Natural killer cell treated with Interleukin-12 subunit alpha and Interleukin-12 subunit beta and Interleukin-15 and Interleukin-18, amount 100 ng/mL, for 72 hours (primary cell): ENCODE results near the gene TAC3. TPM values are rescaled to one million over a fixed set of nuclear protein-coding genes. Genes with fewer than 3 reads are reported as not detected.
"Not testable (repeated sequence)": the region's sequence is repeated elsewhere in the genome, so short reads cannot be mapped to it uniquely, and the experiment has no call there.

Experiments used
- ATAC-seq, 2 donors: fragments of 150-1000 bp; cut with Tn5 transposase in 1 of 2; sonication (Bioruptor Pico), chemical (Tn5 transposase) in 1 of 2; 2 replicates each; pipeline ENCODE4 v1.10.0; 2021
- DNase-seq: peaks from one replicate; pipeline ENCODE4 v3.0.0; 2022; ENCODE audit warnings: low spot score
- H3K27ac Mint-ChIP-seq, 2 donors: 1 replicate in 1 of 2; 2 replicates in 1 of 2; pipeline ENCODE4 v1.8.0; 2022; ENCODE audit warnings: mixed read lengths in 2 of 2, mild to moderate bottlenecking in 1 of 2, moderate library complexity in 1 of 2
- H3K27me3 Mint-ChIP-seq, 2 donors: 1 replicate in 1 of 2; 2 replicates in 1 of 2; pipeline ENCODE4 v1.8.0; 2022; ENCODE audit warnings: mixed read lengths in 2 of 2
- H3K36me3 Mint-ChIP-seq: one replicate; pipeline ENCODE4 v1.8.0; 2022; ENCODE audit warnings: mixed read lengths
- H3K4me1 Mint-ChIP-seq, 2 donors: 1 replicate in 1 of 2; 2 replicates in 1 of 2; pipeline ENCODE4 v1.8.0; 2022; ENCODE audit warnings: low read depth in 2 of 2, mixed read lengths in 2 of 2, mild to moderate bottlenecking in 1 of 2
- H3K4me3 Mint-ChIP-seq: one replicate; pipeline ENCODE4 v1.8.0; 2022; ENCODE audit warnings: mixed read lengths
- H3K9me3 Mint-ChIP-seq: 2 replicates; pipeline ENCODE4 v1.8.0; 2022; ENCODE audit warnings: mixed read lengths
- total RNA-seq, 2 donors: library from RNA; stranded (reverse); gene quantifications; one replicate each; pipeline ENCODE4 v1.2.3, GENCODE V29; 2022

Gene TAC3
- total RNA-seq, 2 donors from 2014 or later, result 0.45 TPM; not detected in 1

DNA sequence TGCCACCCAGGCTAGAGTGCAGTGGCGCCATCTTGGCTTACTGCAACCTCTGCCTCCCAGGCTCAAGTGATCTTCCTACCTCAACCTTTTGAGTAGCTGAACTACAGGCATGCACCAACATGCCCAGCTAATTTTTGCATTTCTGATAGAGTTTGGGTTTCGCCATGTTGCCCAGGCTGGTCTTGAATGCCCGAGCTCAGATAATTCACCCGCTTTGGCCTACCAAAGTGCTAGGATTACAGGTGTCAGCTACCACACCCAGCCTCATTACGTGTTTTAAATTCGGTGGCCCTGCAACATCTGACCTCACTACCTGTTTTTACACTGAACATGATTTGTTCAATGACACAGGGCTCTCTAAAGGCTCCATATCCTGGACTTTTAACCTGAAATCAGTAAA, 36.1 kb downstream of the TAC3 start:
- DNase-seq, result no peak
- Mint-ChIP-seq H3K9me3 (no peaks in the 10 kb centered on the region), H3K4me1 (no peaks in the 10 kb centered on the region), H3K36me3 (no peaks in the 10 kb centered on the region), H3K27ac (no peak overlapping the region), H3K27me3 (no peaks in the 10 kb centered on the region), H3K4me3 (no peak overlapping the region)
- ATAC-seq, result no peak

GRCh38 chr12:56979628-56980027, 36.7 kb downstream of the TAC3 start:
- Mint-ChIP-seq H3K36me3 (no peaks in the 10 kb centered on the region), H3K27ac (no peak overlapping the region), H3K27me3 (no peaks in the 10 kb centered on the region), H3K4me1 (no peaks in the 10 kb centered on the region), H3K4me3 (no peak overlapping the region), H3K9me3 (no peaks in the 10 kb centered on the region)
- ATAC-seq (no peak), DNase-seq (no peak)

GRCh38 chr12:56978397-56979138, 37.8 kb downstream of the TAC3 start:
- ATAC-seq, result no peak
- Mint-ChIP-seq H3K27ac (no peak overlapping the region), H3K36me3 (no peaks in the 10 kb centered on the region), H3K4me3 (no peak overlapping the region), H3K9me3 (no peaks in the 10 kb centered on the region), H3K27me3 (no peaks in the 10 kb centered on the region), H3K4me1 (no peaks in the 10 kb centered on the region)
- no peak for DNase-seq

DNA sequence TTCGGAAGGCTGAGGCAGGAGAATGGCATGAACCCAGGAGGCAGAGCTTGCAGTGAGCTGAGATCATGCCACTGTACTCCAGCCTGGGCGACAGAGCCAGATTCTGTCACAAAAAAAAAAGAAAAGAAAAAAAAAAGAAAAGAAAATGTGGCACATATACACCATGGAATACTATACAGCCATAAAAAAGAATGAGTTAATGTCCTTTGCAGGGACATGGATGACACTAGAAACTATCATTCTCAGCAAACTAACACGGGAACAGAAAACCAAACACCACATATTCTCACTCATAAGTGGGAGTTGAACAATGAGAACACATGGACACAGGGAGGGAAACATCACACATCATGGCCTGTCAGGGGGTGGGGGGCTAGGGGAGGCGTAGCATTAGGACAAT, 39.0 kb downstream of the TAC3 start:
- ATAC-seq, H3K9me3 Mint-ChIP-seq, H3K27me3 Mint-ChIP-seq, DNase-seq, H3K27ac Mint-ChIP-seq, H3K36me3 Mint-ChIP-seq, H3K4me1 Mint-ChIP-seq, H3K4me3 Mint-ChIP-seq: not testable (repeated sequence)

DNA sequence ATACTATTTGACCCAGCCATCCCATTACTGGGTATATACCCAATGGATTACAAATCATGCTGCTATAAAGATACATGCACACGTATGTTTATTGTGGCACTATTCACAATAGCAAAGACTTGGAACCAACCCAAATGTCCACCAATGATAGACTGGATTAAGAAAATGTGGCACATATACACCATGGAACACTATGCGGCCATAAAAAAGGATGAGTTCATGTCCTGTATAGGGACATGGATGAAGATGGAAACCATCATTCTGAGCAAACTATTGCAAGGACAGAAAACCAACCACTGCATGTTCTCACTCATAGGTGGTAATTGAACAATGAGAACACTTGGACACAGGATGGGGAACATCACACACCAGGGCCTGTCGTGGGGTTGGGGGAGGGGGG, 42.1 kb downstream of the TAC3 start:
- not testable (repeated sequence) for H3K4me1 Mint-ChIP-seq

DNA sequence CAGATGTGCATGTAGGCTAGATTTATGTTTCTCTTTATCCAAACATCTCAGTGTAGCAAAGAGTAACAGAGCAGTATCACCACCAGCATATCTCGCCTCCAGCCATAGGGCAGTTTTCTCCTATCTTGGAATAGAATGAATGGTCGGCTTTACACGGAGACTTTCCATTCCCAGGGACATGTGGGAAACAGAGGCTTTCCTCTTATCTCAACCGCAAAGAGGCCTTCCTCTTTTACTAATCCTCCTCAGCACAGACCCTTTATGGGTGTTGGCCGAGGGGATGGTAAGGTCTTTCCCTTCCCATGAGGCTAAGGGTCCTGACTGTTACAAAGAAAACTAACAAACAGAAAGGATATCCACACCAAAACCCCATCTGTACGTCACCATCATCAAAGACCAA, 47.4 kb downstream of the TAC3 start:
- not testable (repeated sequence) for H3K27ac Mint-ChIP-seq, H3K9me3 Mint-ChIP-seq, H3K36me3 Mint-ChIP-seq, H3K4me1 Mint-ChIP-seq, H3K4me3 Mint-ChIP-seq, ATAC-seq, DNase-seq
- peaks cover 14 to 17% of the 10 kb centered on the region in 2 donors for H3K27me3 Mint-ChIP-seq

More for the DNA sequence above, 42.1 kb downstream of the TAC3 start:
- not testable (repeated sequence) for ATAC-seq, H3K9me3 Mint-ChIP-seq, DNase-seq, H3K36me3 Mint-ChIP-seq, H3K4me3 Mint-ChIP-seq, H3K27ac Mint-ChIP-seq
- peaks cover 12 to 17% of the 10 kb centered on the region in 2 donors for H3K27me3 Mint-ChIP-seq

DNA sequence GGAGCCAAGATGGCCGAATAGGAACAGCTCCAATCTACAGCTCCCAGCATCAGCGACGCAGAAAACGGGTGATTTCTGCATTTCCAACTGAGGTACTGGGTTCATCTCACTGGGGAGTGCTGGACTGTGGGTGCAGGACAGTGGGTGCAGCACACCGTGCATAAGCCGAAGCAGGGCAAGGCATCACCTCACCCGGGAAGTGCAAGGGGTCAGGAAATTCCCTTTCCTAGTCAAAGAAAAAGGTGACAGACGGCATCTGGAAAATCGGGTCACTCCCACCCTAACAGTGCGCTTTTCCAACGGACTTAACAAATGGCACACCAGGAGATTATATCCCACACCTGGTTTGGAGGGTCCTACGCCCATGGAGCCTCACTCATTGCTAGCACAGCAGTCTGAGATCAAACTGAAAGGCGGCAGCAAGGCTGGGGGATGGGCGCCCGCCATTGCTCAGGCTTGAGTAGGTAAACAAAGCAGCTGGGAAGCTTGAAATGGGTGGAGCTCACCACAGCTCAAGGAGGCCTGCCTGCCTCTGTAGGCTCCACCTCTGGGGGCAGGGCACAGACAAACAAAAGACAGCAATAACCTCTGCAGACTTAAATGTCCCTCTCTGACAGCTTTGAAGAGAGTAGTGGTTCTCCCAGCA, 50.2 kb downstream of the TAC3 start:
- not testable (repeated sequence) for H3K9me3 Mint-ChIP-seq, H3K4me3 Mint-ChIP-seq, H3K4me1 Mint-ChIP-seq, DNase-seq, H3K36me3 Mint-ChIP-seq, H3K27ac Mint-ChIP-seq, ATAC-seq
- peaks cover 9 to 14% of the 10 kb centered on the region in 2 donors for H3K27me3 Mint-ChIP-seq

GRCh38 chr12:56965124-56965523, 51.2 kb downstream of the TAC3 start:
- not testable (repeated sequence) for ATAC-seq, DNase-seq, H3K4me3 Mint-ChIP-seq, H3K4me1 Mint-ChIP-seq, H3K9me3 Mint-ChIP-seq, H3K27ac Mint-ChIP-seq, H3K36me3 Mint-ChIP-seq
- peaks cover 8 to 14% of the 10 kb centered on the region in 2 donors for H3K27me3 Mint-ChIP-seq

DNA sequence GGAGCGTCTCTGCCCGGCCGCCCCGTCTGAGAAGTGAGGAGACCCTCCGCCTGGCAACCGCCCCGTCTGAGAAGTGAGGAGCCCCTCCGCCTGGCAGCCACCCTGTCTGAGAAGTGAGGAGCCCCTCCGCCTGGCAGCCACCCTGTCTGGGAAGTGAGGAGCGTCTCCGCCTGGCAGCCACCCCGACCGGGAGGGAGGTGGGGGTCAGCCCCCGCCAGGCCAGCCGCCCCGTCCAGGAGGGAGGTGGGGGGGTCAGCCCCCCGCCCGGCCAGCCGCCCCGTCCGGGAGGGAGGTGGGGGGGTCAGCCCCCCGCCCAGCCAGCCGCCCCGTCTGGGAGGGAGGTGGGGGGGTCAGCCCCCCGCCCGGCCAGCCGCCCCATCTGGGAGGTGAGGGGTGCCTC, 52.8 kb downstream of the TAC3 start:
- ATAC-seq, H3K27me3 Mint-ChIP-seq, DNase-seq, H3K36me3 Mint-ChIP-seq, H3K27ac Mint-ChIP-seq, H3K4me1 Mint-ChIP-seq, H3K9me3 Mint-ChIP-seq, H3K4me3 Mint-ChIP-seq: not testable (repeated sequence)

GRCh38 chr12:56962247-56962646, 54.1 kb downstream of the TAC3 start:
- ATAC-seq, H3K36me3 Mint-ChIP-seq, H3K4me3 Mint-ChIP-seq, H3K27ac Mint-ChIP-seq, H3K4me1 Mint-ChIP-seq, DNase-seq, H3K9me3 Mint-ChIP-seq: not testable (repeated sequence)
- peaks cover 7 to 13% of the 10 kb centered on the region in 2 donors for H3K27me3 Mint-ChIP-seq

Other genes with a start within 250 kb of the TAC3 start
- gene SDR9C7, start 82.1 kb downstream of the TAC3 start, total RNA-seq, result not detected
- under 1 TPM; 0.52 to 0.78 TPM for gene RDH16, start 58.9 kb downstream of the TAC3 start, total RNA-seq
- 10 to 100 TPM in 1 of 2 donors, 1 to 10 TPM in 1; 8.1 to 12.1 TPM for gene ZBTB39, start 10.0 kb downstream of the TAC3 start, total RNA-seq
- 1 to 10 TPM in 1 of 2 donors, under 1 TPM in 1; 0.48 to 2.5 TPM for gene MYO1A, start 33.6 kb upstream of the TAC3 start, total RNA-seq
- gene NEMP1, start 62.3 kb upstream of the TAC3 start, total RNA-seq, result 10 to 100 TPM; 25.5 to 34.1 TPM
- gene NAB2, start 72.6 kb upstream of the TAC3 start, total RNA-seq, result 1 to 10 TPM; 7.7 to 8.0 TPM
- gene STAT6, start 94.8 kb upstream of the TAC3 start, total RNA-seq, result 100 to 1,000 TPM; 158 to 198 TPM
- under 1 TPM; 0.42 to 0.45 TPM for gene LRP1, start 112.0 kb upstream of the TAC3 start, total RNA-seq
- gene LRP1-AS, start 131.1 kb upstream of the TAC3 start, total RNA-seq, result not detected
- under 1 TPM in 1 of 2 donors, not detected in 1; 0.73 TPM for gene NXPH4, start 200.3 kb upstream of the TAC3 start, total RNA-seq
- 100 to 1,000 TPM; 262 to 355 TPM for gene SHMT2, start 213.2 kb upstream of the TAC3 start, total RNA-seq
- 1 to 10 TPM; 2.5 to 6.1 TPM for gene STAC3, start 234.7 kb upstream of the TAC3 start, total RNA-seq